Mesendoderm (in vitro differentiated cells): ENCODE results near the gene THADA.
"Not testable (repeated sequence)": the region's sequence is repeated elsewhere in the genome, so short reads cannot be mapped to it uniquely, and the experiment has no call there.

Experiments
- DNase-seq: peaks from one replicate; pipeline ENCODE4 v3.0.0; 2013
- H2AK5ac ChIP-seq: 2 replicates; pipeline ENCODE4 v1.6.1; 2013; ENCODE audit warnings: low read length, inconsistent platforms
- H2BK120ac ChIP-seq: 2 replicates; pipeline ENCODE4 v1.6.1; 2013; ENCODE audit warnings: low read depth, mild to moderate bottlenecking, low read length, moderate library complexity, mixed read lengths
- H2BK15ac ChIP-seq: replicated peaks from 2 replicates; pipeline ENCODE4 v1.6.1; 2013; ENCODE audit warnings: low read depth, mild to moderate bottlenecking, moderate library complexity
- H2BK5ac ChIP-seq: 2 replicates; pipeline ENCODE4 v1.6.1; 2013; ENCODE audit warnings: low read length, inconsistent platforms
- H3K18ac ChIP-seq: 2 replicates; pipeline ENCODE4 v1.6.1; 2013; ENCODE audit warnings: mild to moderate bottlenecking, low read length, mixed read lengths
- H3K23ac ChIP-seq: one replicate; pipeline ENCODE4 v1.6.1; 2013; ENCODE audit warnings: low read length
- H3K27ac ChIP-seq: 2 replicates; pipeline ENCODE4 v1.5.1; 2013; ENCODE audit warnings: low read depth, mild to moderate bottlenecking, inconsistent platforms, low read length, moderate library complexity
- H3K27me3 ChIP-seq: 2 replicates; pipeline ENCODE4 v1.6.1; 2013; ENCODE audit warnings: low read length, control low read depth, mild to moderate bottlenecking, inconsistent platforms; ENCODE audit not compliant: insufficient read depth, poor library complexity
- H3K36me3 ChIP-seq: 2 replicates; pipeline ENCODE4 v1.6.1; 2013; ENCODE audit warnings: low read length, inconsistent platforms; ENCODE audit not compliant: control insufficient read depth, insufficient read depth
- H3K4ac ChIP-seq: one replicate; pipeline ENCODE4 v1.6.1; 2013; ENCODE audit warnings: low read depth, mild to moderate bottlenecking, low read length, moderate library complexity
- H3K4me1 ChIP-seq: 2 replicates; pipeline ENCODE4 v1.6.1; 2013; ENCODE audit warnings: low read depth, low read length, inconsistent platforms; ENCODE audit not compliant: control insufficient read depth
- H3K4me2 ChIP-seq: 2 replicates; pipeline ENCODE4 v1.6.1; 2013; ENCODE audit warnings: low read length
- H3K4me3 ChIP-seq: 2 replicates; pipeline ENCODE4 v1.5.1; 2013; ENCODE audit warnings: mild to moderate bottlenecking, low read length
- H3K56ac ChIP-seq: one replicate; pipeline ENCODE4 v1.6.1; 2013; ENCODE audit warnings: low read length
- H3K79me1 ChIP-seq: 2 replicates; pipeline ENCODE4 v1.6.1; 2013; ENCODE audit warnings: low read length, inconsistent platforms
- H3K79me2 ChIP-seq: 2 replicates; pipeline ENCODE4 v1.6.1; 2013; ENCODE audit warnings: mild to moderate bottlenecking, low read length; ENCODE audit not compliant: control insufficient read depth, insufficient read depth
- H3K9ac ChIP-seq: 2 replicates; pipeline ENCODE4 v1.6.1; 2013; ENCODE audit warnings: low read length, inconsistent platforms
- H4K5ac ChIP-seq: one replicate; pipeline ENCODE4 v1.6.1; 2013; ENCODE audit warnings: low read length
- H4K8ac ChIP-seq: one replicate; pipeline ENCODE4 v1.6.1; 2013; ENCODE audit warnings: low read depth, mild to moderate bottlenecking, control low read depth, low read length, moderate library complexity
- WGBS: extraction: QIAGEN DNeasy Blood & Tissue Kit; methylation state at CpG from one replicate; pipeline ENCODE4 v1.1.7; 2013; ENCODE audit warnings: low lambda C conversion rate, missing lambda C conversion rate; ENCODE audit not compliant: insufficient coverage; ENCODE audit errors: extremely low coverage; 5-methylcytosine and 5-hydroxymethylcytosine counted together

The THADA gene

DNA sequence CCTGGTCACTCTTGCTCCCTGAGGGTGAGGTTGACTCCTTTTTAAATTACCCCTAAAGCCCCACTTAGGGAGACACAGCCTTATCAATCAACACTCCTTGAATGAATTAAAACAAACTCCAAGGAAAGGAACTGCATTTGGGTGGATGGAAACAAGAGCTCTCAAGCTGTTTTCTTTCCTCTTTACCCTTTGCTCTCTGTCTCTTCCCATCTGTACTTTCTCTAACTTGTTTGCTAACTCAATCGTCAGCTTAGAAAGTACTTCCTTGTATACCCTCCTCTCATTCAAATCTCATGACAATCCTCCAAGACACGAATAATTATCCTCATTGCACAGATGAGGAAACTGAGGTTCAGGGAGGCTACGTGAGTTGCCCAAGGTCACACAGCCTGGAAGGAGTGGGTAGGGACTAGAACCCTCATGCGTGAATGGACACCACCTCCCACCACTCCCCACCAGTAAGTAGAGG, 402.2 kb downstream of the THADA start:
- no peaks in the 10 kb centered on the region for H3K79me1 ChIP-seq
- no peak overlapping the region for H3K56ac ChIP-seq

DNA sequence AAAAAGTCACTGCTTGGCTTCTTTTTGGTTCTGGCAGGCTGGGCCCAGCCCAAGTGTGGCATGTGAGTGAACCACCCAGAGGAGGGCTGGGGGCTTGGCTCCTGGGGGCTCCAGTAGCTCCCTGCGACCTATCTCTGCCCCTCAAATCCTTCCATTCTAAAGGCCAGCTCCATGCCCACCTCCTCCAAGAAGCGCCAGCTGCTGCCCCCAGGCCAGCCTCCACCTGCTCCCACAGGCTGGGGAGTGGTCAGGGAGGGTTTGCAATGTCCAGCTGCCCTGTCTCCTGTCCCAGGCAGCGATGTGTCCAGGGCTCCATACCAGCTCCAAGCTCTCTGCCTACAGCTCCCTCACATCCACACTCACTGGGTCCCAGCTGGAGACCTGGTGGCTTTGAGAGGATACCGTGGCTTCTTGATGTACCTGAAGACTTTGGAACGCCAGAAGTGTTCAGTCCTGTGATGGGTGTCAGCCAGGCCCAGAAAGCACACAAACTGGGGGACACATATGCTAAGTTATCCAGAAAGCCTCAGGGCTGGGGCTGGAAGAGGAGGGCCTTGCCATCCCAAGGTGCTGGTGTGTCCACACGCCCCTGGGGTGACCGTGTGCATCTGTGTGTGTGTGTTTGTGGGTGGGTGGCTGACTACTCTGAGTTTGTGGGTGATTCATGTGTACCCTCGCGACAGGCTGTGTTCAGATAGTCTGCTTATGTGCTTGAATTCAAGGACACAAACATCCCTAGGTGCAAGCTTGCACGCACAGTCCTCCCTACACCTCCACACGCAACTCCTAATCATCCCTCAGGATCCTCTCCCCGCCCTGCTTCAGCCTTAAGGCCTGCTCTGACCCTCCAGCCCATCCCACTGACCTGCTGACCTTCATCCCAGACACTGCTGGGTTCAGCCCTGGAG, 402.8 kb downstream of the THADA start:
- H3K23ac ChIP-seq: no peak overlapping the region
- no peak overlapping the region for H3K4ac ChIP-seq
- no peak overlapping the region for H3K4me3 ChIP-seq
- H2BK120ac ChIP-seq: no peak overlapping the region
- no peak overlapping the region for H3K9ac ChIP-seq
- H4K5ac ChIP-seq: no peak overlapping the region
- H2BK15ac ChIP-seq: no peak overlapping the region
- no peak overlapping the region for H2AK5ac ChIP-seq
- no peak overlapping the region for H3K4me2 ChIP-seq
- H3K79me1 ChIP-seq: no peaks in the 10 kb centered on the region
- H3K56ac ChIP-seq: peak overlapping the region; percentile 43
- no peak overlapping the region for H4K8ac ChIP-seq
- H3K4me1 ChIP-seq: peaks cover 4% of the 10 kb centered on the region
- no peak overlapping the region for H3K18ac ChIP-seq
- H2BK5ac ChIP-seq: no peak overlapping the region
- no peaks in the 10 kb centered on the region for H3K36me3 ChIP-seq
- H3K27ac ChIP-seq: no peak overlapping the region
- H3K27me3 ChIP-seq: no peaks in the 10 kb centered on the region
- no peaks in the 10 kb centered on the region for H3K79me2 ChIP-seq
- no CpG with 5 or more reads among the region's 12 CpGs for WGBS
- DNase-seq: no peak

More for the DNA sequence above, 402.2 kb downstream of the THADA start:
- Histone ChIP-seq H2BK5ac (no peak overlapping the region), H3K23ac (no peak overlapping the region), H4K5ac (no peak overlapping the region), H3K4me3 (no peak overlapping the region), H3K27me3 (no peaks in the 10 kb centered on the region), H3K9ac (no peak overlapping the region), H3K79me2 (no peaks in the 10 kb centered on the region), H3K27ac (no peak overlapping the region), H2AK5ac (no peak overlapping the region), H3K4me1 (peaks cover 4% of the 10 kb centered on the region), H3K36me3 (no peaks in the 10 kb centered on the region), H2BK120ac (no peak overlapping the region), H4K8ac (no peak overlapping the region), H2BK15ac (no peak overlapping the region), H3K18ac (no peak overlapping the region), H3K4ac (no peak overlapping the region), H3K4me2 (no peak overlapping the region)
- WGBS: no CpG with 5 or more reads among the region's 4 CpGs
- DNase-seq: no peak

DNA sequence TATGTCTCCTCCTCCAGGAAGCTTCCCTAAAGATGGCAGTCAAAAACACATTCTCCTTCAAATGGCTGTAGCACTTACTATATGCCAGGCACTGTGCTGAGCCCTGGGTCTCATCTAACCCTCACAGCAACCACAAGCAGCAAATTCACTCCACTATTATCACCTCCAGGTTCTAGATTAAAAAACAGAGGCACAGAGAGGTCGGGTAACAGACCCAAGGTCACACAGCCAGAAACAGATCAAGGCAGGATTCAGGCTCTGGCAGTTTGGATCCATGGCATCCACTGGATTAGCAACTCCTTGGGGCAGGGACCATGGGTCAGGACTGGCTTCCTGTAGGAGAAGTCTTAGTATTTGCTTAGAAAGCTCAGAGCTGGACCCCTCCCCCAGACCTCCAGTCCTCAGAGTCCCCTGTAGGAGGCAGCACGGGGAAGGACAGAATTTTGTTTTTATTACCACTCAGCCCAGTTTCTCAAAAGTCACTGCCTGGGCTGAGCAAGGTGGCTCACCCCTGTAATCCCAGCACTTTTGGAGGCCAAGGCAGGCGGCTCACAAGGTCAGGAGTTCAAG, 403.8 kb downstream of the THADA start:
- H2BK120ac ChIP-seq: no peak overlapping the region
- no peak overlapping the region for H3K18ac ChIP-seq
- no peaks in the 10 kb centered on the region for H3K79me2 ChIP-seq
- H3K36me3 ChIP-seq: no peaks in the 10 kb centered on the region
- peak overlapping the region; percentile 11 for H2AK5ac ChIP-seq
- H3K56ac ChIP-seq: peak overlapping the region; percentile 7
- H3K4me3 ChIP-seq: no peak overlapping the region
- no peak overlapping the region for H4K5ac ChIP-seq
- H3K4ac ChIP-seq: no peak overlapping the region
- no peak overlapping the region for H4K8ac ChIP-seq
- H3K9ac ChIP-seq: no peak overlapping the region
- H2BK15ac ChIP-seq: no peak overlapping the region
- H3K79me1 ChIP-seq: no peaks in the 10 kb centered on the region
- no peak overlapping the region for H3K23ac ChIP-seq
- H3K27ac ChIP-seq: no peak overlapping the region
- H2BK5ac ChIP-seq: no peak overlapping the region
- no peaks in the 10 kb centered on the region for H3K27me3 ChIP-seq
- no peak overlapping the region for H3K4me2 ChIP-seq
- no CpG with 5 or more reads among the region's 3 CpGs for WGBS
- H3K4me1 ChIP-seq: peaks cover 2% of the 10 kb centered on the region
- DNase-seq: peak; percentile 83

DNA sequence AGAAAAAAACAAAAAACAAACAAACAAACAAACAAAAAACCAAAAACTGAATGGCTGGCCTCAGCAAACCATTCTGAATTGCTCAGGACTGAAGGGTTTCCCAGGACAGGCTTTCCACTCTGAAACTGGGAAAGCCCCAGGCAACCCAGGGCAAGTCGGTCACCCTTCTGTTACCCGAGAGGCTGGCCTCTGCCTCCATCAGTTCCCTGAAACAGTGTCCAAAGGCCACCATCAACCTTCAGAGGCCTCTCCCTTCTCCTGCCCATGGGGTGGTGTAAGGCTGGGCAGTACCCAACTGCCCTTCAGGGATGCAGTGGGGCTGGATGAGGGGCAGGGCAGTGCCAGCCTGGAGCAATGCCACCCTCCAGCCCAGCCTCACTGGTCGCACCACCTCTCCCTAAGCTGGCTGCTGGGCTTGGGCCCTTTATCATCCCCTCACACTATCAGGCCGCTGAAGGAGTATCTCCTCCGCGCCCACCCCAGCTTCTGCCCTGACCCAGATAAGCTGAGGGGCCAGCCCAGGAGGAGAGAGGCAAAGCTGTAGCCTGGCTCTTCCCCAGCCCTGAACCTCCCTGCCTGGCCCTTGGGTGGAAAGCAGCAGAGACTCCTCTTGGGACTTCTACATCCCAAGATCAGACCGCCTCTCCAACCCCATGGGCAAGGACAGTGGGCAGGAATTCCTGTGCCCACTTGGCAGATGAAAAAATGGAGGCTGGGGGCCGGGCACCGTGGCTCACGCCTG, 405.4 kb downstream of the THADA start:
- Histone ChIP-seq H2BK120ac (no peak overlapping the region), H2BK15ac (no peak overlapping the region), H3K27ac (no peak overlapping the region), H3K36me3 (no peaks in the 10 kb centered on the region), H4K5ac (no peak overlapping the region), H3K79me2 (no peaks in the 10 kb centered on the region), H3K4me1 (peaks cover 2% of the 10 kb centered on the region), H2BK5ac (no peak overlapping the region), H3K56ac (no peak overlapping the region), H3K79me1 (no peaks in the 10 kb centered on the region), H2AK5ac (no peak overlapping the region), H4K8ac (no peak overlapping the region), H3K4me2 (no peak overlapping the region), H3K4ac (no peak overlapping the region), H3K27me3 (no peaks in the 10 kb centered on the region), H3K4me3 (no peak overlapping the region), H3K9ac (no peak overlapping the region), H3K23ac (no peak overlapping the region), H3K18ac (no peak overlapping the region)
- no CpG with 5 or more reads among the region's 10 CpGs for WGBS
- DNase-seq: no peak

DNA sequence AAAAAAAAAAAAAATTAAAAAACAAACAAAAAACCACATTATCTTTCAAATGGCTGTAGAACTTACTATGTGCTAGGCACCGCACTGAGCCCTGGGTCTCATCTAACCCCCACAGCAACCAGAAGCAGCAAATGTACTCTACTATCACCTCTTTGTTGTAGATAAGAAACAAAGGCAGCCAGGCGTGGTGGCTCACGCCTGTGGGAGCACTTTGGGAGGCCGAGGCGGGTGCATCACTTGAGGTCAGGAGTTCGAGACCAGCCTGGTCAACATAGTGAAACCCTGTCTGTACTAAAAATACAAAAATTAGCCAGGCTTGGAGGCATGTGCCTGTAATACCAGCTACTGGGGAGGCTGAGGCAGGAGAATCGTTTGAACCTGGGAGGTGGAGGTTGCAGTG, 406.0 kb downstream of the THADA start:
- not testable (repeated sequence) for H3K56ac ChIP-seq, H3K4ac ChIP-seq, H3K4me3 ChIP-seq, H4K5ac ChIP-seq, H3K23ac ChIP-seq, DNase-seq, H3K4me2 ChIP-seq, H3K9ac ChIP-seq, H3K79me1 ChIP-seq, H3K79me2 ChIP-seq, H2BK120ac ChIP-seq, H4K8ac ChIP-seq, H3K18ac ChIP-seq, H3K4me1 ChIP-seq, H2BK15ac ChIP-seq, H2BK5ac ChIP-seq, H3K27me3 ChIP-seq, H2AK5ac ChIP-seq, H3K36me3 ChIP-seq, H3K27ac ChIP-seq
- WGBS: no CpG with 5 or more reads among the region's 7 CpGs
